ENCODE results near the gene NUP210L. TPM values are rescaled to one million over a fixed set of nuclear protein-coding genes. Genes with fewer than 3 reads are reported as not detected.
"Not testable (repeated sequence)": the region's sequence is repeated elsewhere in the genome, so short reads cannot be mapped to it uniquely, and the experiment has no call there.

The NUP210L gene
- total and polyA plus RNA-seq, 2 of the 13 experiments (the other 11 are each of a cell fraction or from before 2014, with no cell fraction given) = not detected

- TF ChIP-seq PBX2 (CRISPR knock-in tag; IDR thresholded peaks at IDR 0.05) (no peak), HDAC1 (CRISPR knock-in tag; IDR thresholded peaks at IDR 0.05) (no peak)
These were observed 21.6 kb downstream of the NUP210L start (continued) for GRCh38 chr1:154133256-154133655.

GRCh38 chr1:154129391-154129970, 25.4 kb downstream of the NUP210L start:
- Histone ChIP-seq H3K27ac (ENCODE audit: extremely low read length, insufficient read depth, low read length) (no peak overlapping the region), H3K9me3 (ENCODE audit: low read length) (no peaks in the 10 kb centered on the region), H3K4me3 (replicated peaks in 1 of 3; ENCODE audit: insufficient read depth in 1 of 3, low read depth in 2 of 3, low read length in 3 of 3) (no peak overlapping the region), H3K9ac (ENCODE audit: insufficient read depth, low read depth, low read length) (no peak overlapping the region), H3K4me2 (ENCODE audit: low read depth, low read length) (no peak overlapping the region), H3K79me2 (ENCODE audit: insufficient read depth, low read length) (no peaks in the 10 kb centered on the region), H4K20me1 (ENCODE audit: insufficient read depth, low read length) (no peaks in the 10 kb centered on the region), H3K36me3 (replicated peaks in 1 of 2; ENCODE audit: control insufficient read depth in 1 of 2, insufficient read depth in 2 of 2, low read length in 2 of 2) (no peaks in the 10 kb centered on the region), H3K4me1 (ENCODE audit: insufficient read depth, low read length) (no peaks in the 10 kb centered on the region), H3K27me3 (ENCODE audit: control insufficient read depth in 1 of 2, insufficient read depth in 2 of 2, low read length in 2 of 2) (no peaks in the 10 kb centered on the region), H2AFZ (ENCODE audit: low read length) (no peak overlapping the region)
- TF ChIP-seq ZMAT5 (CRISPR knock-in tag; IDR thresholded peaks at IDR 0.05; ENCODE audit: borderline replicate concordance, low read depth) (no peak), BRD4 (CRISPR knock-in tag; IDR thresholded peaks at IDR 0.05) (no peak)
- POLR2A ChIA-PET = no interaction called here
- no TSS peak for BruUV-seq (replicated peaks)
- WGBS (ENCODE audit: low lambda C conversion rate) = 0% methylated on average over 2 of the region's 2 CpGs
- intact Hi-C loops (cut with micrococcal nuclease; ENCODE audit: unreplicated experiment) = no loop called here
- FAIRE-seq = no peak
- ATAC-seq = no peak
- DNase-seq (ENCODE audit: low spot score) = no peak
- CTCF ChIA-PET (ENCODE audit: low intra/inter-chr PET ratio, low total read pairs) = no interaction called here
- in situ Hi-C loops (cut with HindIII; ENCODE audit: extremely low pct_ligation_motif_present, low pct_unique_long_range_greater_than_20kb) = no loop called here

GRCh38 chr1:154123205-154123604, 31.7 kb downstream of the NUP210L start:
- BruUV-seq (replicated peaks); H3K27ac ChIP-seq (ENCODE audit: extremely low read length, insufficient read depth, low read length); H3K4me2 ChIP-seq (ENCODE audit: low read depth, low read length); H3K79me2 ChIP-seq (ENCODE audit: insufficient read depth, low read length); in situ Hi-C loops (cut with HindIII; ENCODE audit: extremely low pct_ligation_motif_present, low pct_unique_long_range_greater_than_20kb); CTCF ChIA-PET (ENCODE audit: low intra/inter-chr PET ratio, low total read pairs); H4K20me1 ChIP-seq (ENCODE audit: insufficient read depth, low read length); H3K4me3 ChIP-seq (replicated peaks in 1 of 3; ENCODE audit: insufficient read depth in 1 of 3, low read depth in 2 of 3, low read length in 3 of 3); ATAC-seq; POLR2A ChIA-PET; H3K27me3 ChIP-seq (ENCODE audit: control insufficient read depth in 1 of 2, insufficient read depth in 2 of 2, low read length in 2 of 2); H3K9me3 ChIP-seq (ENCODE audit: low read length); H3K9ac ChIP-seq (ENCODE audit: insufficient read depth, low read depth, low read length); FAIRE-seq; intact Hi-C loops (cut with micrococcal nuclease; ENCODE audit: unreplicated experiment); H2AFZ ChIP-seq (ENCODE audit: low read length); H3K36me3 ChIP-seq (replicated peaks in 1 of 2; ENCODE audit: control insufficient read depth in 1 of 2, insufficient read depth in 2 of 2, low read length in 2 of 2); DNase-seq (ENCODE audit: low spot score); H3K4me1 ChIP-seq (ENCODE audit: insufficient read depth, low read length): not testable (repeated sequence)
- 74% methylated on average over 11 of the region's 11 CpGs for WGBS (ENCODE audit: low lambda C conversion rate)

All from HepG2 (cell line).